Loucy (cell line): ENCODE results near the gene C1orf52.

Source experiments
- H2AFZ ChIP-seq: fragments of 200-600 bp; sonication (generic); 2 replicates; pipeline ENCODE4 v1.6.0; 2016; ENCODE audit warnings: antibody characterized with exemption, mild to moderate bottlenecking, low read length, moderate library complexity
- H3F3A ChIP-seq: fragments of 200-600 bp; 2 replicates; pipeline ENCODE4 v1.6.0; 2016; ENCODE audit warnings: antibody characterized with exemption, low read depth, mild to moderate bottlenecking
- H3K27me3 ChIP-seq: fragments of 200-600 bp; sonication (generic); 2 replicates; pipeline ENCODE4 v1.6.1; 2014; ENCODE audit warnings: low read length, mild to moderate bottlenecking; ENCODE audit not compliant: insufficient read depth, poor library complexity, severe bottlenecking
- H3K36me3 ChIP-seq: fragments of 200-600 bp; sonication (generic); 2 replicates; pipeline ENCODE4 v1.6.1; 2016; ENCODE audit warnings: low read length; ENCODE audit not compliant: insufficient read depth
- H3K4me1 ChIP-seq: fragments of 200-600 bp; sonication (generic); 2 replicates; pipeline ENCODE4 v1.5.1; 2014; ENCODE audit warnings: low read length, mild to moderate bottlenecking; ENCODE audit not compliant: insufficient read depth, poor library complexity, severe bottlenecking
- H3K4me2 ChIP-seq: fragments of 200-600 bp; sonication (generic); 2 replicates; pipeline ENCODE4 v1.6.0; 2014; ENCODE audit warnings: antibody characterized with exemption, low read length, low read depth, mild to moderate bottlenecking; ENCODE audit not compliant: poor library complexity, severe bottlenecking
- H3K4me3 ChIP-seq: fragments of 200-600 bp; sonication (generic); 2 replicates; pipeline ENCODE4 v1.5.1; 2014; ENCODE audit warnings: low read length, mild to moderate bottlenecking, mixed read lengths; ENCODE audit not compliant: poor library complexity, severe bottlenecking
- H3K79me2 ChIP-seq: fragments of 200-600 bp; sonication (generic); 2 replicates; pipeline ENCODE4 v1.6.1; 2014; ENCODE audit warnings: low read length; ENCODE audit not compliant: insufficient read depth
- H3K9ac ChIP-seq: fragments of 200-600 bp; sonication (generic); 2 replicates; pipeline ENCODE4 v1.6.0; 2014; ENCODE audit warnings: mild to moderate bottlenecking, low read depth, low read length, moderate library complexity; ENCODE audit not compliant: poor library complexity, severe bottlenecking
- H3K9me2 ChIP-seq: fragments of 200-600 bp; sonication (generic); replicated peaks from 2 replicates; pipeline ENCODE4 v1.6.1; 2016; ENCODE audit warnings: low read depth, low read length, mixed read lengths
- H3K9me3 ChIP-seq: fragments of 200-600 bp; sonication (generic); 2 replicates; pipeline ENCODE4 v1.6.1; 2014; ENCODE audit warnings: mild to moderate bottlenecking, antibody characterized with exemption, low read length, low read depth; ENCODE audit not compliant: insufficient read depth
- H4K20me1 ChIP-seq: fragments of 200-600 bp; sonication (generic); 2 replicates; pipeline ENCODE4 v1.6.0; 2014; ENCODE audit warnings: antibody characterized with exemption, low read length, mild to moderate bottlenecking; ENCODE audit not compliant: insufficient read depth, poor library complexity, severe bottlenecking
- EZH2phosphoT487 ChIP-seq: fragments of 200-600 bp; IDR thresholded peaks from 2 replicates; pipeline ENCODE4 v1.6.1; 2018; ENCODE audit warnings: antibody characterized with exemption, mild to moderate bottlenecking, moderate library complexity, borderline replicate concordance
- TF ChIP-seq, protein P1 (sequence below): fragments of 200-600 bp; sonication (generic); conservative IDR thresholded peaks from 2 replicates; pipeline ENCODE4 v1.5.1; 2014; ENCODE audit warnings: mild to moderate bottlenecking, antibody characterized with exemption, low read length

The C1orf52 gene

DNA sequence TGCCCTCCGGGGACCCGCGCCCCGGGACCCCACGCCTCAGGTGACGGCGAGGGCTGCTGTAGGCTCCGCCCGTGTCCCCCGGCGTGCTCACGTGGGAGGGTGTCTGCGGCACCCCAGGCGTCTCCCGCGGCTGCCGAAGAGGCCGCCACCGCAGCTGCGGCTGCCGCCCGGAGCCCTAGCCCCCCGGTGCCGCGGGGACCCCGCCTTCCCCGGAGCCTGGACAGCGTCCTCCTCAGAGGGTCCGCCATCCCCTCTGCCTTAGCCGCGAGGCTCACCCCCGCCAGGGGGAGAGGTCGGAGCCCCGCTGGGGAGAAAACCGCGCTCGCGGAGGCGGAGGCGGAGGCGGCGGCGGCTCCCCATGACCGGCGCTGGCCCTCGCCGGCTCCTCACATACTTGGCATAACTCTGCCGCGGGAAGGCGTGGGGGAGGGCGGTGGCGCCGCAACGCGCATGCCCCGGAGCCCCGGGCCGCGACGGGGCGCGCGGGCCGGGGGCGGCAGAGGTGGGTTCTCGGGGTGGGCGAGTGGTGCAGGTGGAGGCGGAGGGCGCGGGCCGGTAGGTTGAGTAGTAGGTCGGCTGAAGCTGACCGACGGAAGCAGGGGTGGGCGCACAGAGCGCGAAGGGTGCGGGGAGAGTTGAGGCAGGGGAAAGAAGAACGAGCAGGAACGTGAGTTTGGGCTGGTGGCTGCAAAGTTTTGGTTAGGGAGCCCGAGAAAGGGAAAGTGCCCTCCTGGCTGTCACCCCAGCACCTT is 57.9 kb downstream of the C1orf52 start:
- no peak overlapping the region for H3K9ac ChIP-seq
- H3K4me3 ChIP-seq = no peak overlapping the region
- H2AFZ ChIP-seq = no peak overlapping the region
- no peaks in the 10 kb centered on the region for H3K27me3 ChIP-seq
- no peaks in the 10 kb centered on the region for H3K9me3 ChIP-seq
- TF ChIP-seq EZH2phosphoT487 = no peak
- TF ChIP-seq, protein P1, sequence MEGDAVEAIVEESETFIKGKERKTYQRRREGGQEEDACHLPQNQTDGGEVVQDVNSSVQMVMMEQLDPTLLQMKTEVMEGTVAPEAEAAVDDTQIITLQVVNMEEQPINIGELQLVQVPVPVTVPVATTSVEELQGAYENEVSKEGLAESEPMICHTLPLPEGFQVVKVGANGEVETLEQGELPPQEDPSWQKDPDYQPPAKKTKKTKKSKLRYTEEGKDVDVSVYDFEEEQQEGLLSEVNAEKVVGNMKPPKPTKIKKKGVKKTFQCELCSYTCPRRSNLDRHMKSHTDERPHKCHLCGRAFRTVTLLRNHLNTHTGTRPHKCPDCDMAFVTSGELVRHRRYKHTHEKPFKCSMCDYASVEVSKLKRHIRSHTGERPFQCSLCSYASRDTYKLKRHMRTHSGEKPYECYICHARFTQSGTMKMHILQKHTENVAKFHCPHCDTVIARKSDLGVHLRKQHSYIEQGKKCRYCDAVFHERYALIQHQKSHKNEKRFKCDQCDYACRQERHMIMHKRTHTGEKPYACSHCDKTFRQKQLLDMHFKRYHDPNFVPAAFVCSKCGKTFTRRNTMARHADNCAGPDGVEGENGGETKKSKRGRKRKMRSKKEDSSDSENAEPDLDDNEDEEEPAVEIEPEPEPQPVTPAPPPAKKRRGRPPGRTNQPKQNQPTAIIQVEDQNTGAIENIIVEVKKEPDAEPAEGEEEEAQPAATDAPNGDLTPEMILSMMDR = no peak
- H3K79me2 ChIP-seq = no peaks in the 10 kb centered on the region
- H3K4me2 ChIP-seq = no peak overlapping the region
- no peaks in the 10 kb centered on the region for H3K4me1 ChIP-seq
- no peaks in the 10 kb centered on the region for H4K20me1 ChIP-seq
- H3K36me3 ChIP-seq = no peaks in the 10 kb centered on the region
- H3F3A ChIP-seq = no peaks in the 10 kb centered on the region
- no peaks in the 10 kb centered on the region for H3K9me2 ChIP-seq

DNA sequence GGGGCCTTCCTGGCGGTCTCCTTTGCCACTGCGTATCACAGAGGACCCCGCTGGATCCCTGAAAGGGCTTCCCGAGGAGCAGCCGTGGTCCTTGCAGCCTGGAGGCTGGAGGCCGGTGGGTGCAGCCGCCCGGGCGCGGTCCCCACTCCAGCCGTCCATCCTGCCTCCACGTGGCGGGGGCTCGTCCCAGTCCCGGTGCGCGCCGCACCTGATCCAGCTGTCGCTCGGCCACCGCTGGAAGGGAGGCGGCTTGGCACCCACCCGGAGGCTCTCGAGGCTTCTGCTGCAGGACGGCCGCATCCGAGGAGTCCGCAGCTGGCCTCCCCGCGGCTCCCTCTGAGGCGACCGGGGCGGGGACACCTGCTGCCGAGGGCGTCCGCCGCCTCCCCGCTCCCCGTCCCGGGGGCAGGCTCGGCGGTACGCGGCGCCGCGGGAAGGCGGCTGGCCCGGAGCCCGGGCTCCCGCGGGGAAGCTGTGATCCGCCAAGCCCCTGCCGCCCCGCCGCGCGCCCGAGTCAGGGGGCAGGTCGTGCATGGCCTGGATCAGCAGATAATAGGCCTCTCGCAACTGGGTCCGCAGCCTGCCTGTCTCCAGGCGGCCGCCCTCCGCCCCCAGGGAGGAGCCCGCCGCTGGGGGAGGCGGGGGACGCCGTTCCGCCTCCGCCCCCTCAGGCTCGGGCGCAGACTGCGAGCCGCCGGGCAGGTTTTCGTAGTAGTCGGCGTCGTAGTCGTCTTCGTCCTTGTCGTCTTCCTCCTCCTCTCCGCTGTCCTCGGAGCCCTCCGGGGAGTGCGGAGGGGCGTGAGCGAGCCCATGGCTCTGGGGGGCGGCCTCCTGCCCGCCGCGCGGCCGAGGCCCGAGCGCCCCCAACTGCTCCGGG is 58.8 kb downstream of the C1orf52 start, which contains the start of gene SYDE2:
TSS of gene SYDE2 (minus strand) at position 554 of the 877 bp plus-strand sequence. CDS start at position 534, 20 bp downstream.
- no peaks in the 10 kb centered on the region for H3F3A ChIP-seq
- no peak for TF ChIP-seq EZH2phosphoT487
- TF ChIP-seq, protein P1 = no peak
- H3K79me2 ChIP-seq = no peaks in the 10 kb centered on the region
- no peaks in the 10 kb centered on the region for H4K20me1 ChIP-seq
- H3K4me1 ChIP-seq = no peaks in the 10 kb centered on the region
- H3K36me3 ChIP-seq = no peaks in the 10 kb centered on the region
- no peak within 1 kb of the TSS for H2AFZ ChIP-seq
- H3K27me3 ChIP-seq = no peaks in the 10 kb centered on the region
- no peaks in the 10 kb centered on the region for H3K9me2 ChIP-seq
- no peak within 1 kb of the TSS for H3K9ac ChIP-seq
- no peak within 1 kb of the TSS for H3K4me3 ChIP-seq
- H3K9me3 ChIP-seq = no peaks in the 10 kb centered on the region
- no peak within 1 kb of the TSS for H3K4me2 ChIP-seq
